ENCODE results near the gene BLMH. TPM values are rescaled to one million over a fixed set of nuclear protein-coding genes. Genes with fewer than 3 reads are reported as not detected.

Gene BLMH, protein sequence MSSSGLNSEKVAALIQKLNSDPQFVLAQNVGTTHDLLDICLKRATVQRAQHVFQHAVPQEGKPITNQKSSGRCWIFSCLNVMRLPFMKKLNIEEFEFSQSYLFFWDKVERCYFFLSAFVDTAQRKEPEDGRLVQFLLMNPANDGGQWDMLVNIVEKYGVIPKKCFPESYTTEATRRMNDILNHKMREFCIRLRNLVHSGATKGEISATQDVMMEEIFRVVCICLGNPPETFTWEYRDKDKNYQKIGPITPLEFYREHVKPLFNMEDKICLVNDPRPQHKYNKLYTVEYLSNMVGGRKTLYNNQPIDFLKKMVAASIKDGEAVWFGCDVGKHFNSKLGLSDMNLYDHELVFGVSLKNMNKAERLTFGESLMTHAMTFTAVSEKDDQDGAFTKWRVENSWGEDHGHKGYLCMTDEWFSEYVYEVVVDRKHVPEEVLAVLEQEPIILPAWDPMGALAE
- 50.6 TPM for total RNA-seq

DNA sequence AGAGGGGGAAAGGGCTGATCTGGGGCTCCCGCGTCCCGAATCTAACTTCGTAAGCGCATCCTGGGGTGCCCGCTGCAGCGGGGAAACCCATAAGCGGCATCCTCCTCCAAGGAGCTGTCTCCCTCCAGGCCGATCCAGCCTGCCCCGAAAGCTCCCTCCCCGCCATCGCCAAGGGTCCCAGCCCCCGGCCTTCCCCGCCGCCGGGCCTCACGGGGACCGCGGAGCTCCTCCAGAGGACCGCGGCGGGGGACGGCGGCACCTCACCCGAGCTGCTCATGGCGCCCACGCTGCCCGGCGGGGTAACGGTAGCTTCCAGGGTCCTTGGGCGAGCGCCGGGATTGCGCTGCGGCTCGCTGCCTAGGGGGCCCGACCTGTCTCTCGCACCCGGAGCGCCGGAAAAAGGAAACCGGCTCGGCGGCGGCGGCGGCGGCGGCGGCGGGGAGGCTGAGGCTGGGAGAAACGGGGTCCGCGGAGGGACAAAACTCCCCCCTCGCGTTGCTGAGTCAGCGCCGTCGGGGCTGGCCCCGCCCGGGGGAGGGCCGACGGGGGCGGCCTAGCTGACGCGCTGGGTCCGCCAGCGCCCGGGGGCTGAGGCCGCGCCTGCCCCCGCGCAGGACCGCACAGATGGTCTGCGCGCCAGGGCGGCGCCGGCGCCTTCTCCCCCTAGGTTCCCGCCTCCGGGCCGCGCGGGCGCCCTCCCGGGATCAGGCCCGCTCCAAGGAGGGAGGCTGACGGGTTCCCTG, at the start of gene BLMH:
BLMH (minus strand) TSS at position 402 of the 743 bp plus-strand sequence; CDS start at position 277, 125 bp downstream.
- DNase-seq (ENCODE audit: low read depth in 2 of 3, low spot score in 2 of 3), result peak; percentile 44 to 84 (median 79)

DNA sequence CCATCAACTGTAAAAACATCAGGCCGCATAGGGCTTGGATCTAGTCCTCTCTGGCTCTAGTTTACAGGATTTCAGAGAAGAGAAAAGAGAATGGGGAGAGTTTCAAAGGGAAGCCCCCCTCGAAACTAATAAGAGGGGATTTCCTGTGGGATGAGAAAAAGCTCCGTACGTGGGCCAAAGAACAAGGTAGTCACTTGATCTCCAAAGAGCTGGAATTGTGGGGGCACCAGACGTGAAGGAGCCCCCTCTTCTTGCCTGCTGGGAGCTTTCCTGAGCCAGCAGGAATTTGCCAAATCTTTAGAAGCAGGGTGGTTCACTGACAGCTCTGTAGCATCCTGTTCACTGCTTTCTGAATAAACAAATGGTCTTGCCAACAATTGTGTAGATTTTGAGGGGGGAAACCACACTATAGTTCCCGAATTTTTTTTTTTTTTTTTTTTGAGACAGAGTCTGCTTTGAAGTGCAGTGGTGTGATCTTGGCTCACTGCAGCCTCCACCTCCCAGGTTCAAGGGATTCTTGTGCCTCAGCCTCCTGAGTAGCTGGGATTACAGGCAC, 49.1 kb upstream of the BLMH start:
- no peak for DNase-seq (ENCODE audit: low read depth in 2 of 3, low spot score in 2 of 3)

DNA sequence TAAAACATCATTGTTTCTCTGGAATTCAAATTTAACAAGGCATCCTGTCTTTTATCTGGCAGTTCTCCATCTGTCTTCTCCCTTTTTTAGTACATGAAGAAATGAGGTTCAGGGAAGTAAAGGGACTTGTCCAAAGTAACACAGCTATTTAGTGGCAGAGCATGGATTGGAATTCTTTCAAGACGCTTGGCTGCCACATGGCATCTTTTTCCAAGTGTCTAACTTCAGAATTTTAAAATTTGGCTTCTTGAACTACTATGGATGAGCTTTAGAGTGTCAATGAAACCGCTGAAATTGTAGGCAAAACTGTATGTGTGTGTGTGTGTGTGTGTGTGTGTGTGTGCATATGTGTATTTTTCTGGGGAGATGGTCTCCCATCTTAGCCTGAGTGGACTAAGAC, 47.3 kb upstream of the BLMH start:
- DNase-seq (ENCODE audit: low read depth in 2 of 3, low spot score in 2 of 3), result no peak

DNA sequence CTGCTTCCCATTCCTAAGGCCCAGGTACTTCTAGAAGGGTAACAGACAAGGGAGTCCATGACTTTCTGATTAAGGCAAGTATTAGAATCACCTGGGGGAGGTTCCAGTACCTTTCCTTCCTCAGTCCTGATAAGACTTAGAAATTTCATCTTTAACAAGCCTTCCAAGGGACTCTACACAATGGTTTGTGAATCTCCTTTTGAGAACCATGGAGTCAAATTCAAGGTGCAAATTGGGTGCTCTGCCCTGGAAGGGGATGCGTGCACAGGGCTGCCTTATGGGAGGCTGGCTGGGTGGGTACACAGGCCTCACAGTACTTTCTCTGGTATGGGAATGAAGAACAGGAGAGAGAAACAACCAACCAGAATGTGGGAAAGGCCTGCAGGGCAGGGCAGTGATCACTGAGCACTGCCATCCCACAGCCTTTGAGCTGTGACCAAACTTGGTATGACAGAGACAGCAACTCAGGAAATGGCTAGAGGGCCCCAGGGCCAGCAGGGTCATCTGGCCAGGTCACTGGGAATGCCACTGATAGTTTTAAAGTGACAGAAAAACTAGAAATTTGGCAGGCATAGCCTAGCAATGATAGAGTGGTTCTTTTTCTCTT, 45.8 kb upstream of the BLMH start:
- no peak for DNase-seq (ENCODE audit: low read depth in 2 of 3, low spot score in 2 of 3)

DNA sequence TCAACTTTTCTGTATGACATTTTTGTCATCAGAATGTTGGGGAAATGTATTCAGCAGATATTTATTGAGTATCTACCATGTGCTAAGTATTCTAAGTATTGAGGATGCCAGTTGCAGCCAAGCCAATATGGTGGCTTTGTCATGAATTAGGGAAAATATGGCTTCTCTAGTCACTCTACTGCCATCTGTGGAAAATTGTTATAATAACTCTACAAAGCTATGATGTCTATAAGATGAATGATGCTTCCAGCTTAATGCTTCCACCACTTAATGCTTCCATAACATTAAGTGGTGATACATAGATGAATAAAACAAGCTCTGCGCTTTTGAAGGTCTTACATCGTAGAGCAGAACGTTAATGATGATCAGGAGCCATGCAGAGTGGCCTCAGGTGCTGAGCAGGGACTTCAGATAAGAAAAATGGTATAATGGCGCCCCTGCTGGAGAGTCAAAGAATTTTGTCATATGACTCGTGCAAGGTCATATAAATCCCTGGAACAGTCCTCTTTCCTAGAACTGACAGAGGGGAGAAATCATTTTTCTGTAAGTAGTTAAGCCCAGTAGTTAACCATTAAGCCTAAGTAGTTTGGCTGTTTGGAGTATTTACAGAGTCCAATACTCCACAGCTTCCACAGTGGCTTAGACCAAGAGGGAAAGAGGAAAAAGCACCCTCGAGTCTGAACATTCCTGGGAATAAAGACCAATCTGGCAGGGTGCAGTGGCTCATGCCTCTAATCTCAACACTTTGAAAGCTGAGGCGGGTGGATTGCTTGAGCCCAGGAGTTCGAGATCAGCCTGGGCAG, 44.8 kb upstream of the BLMH start:
- peak; percentile 61 to 68 (median 62) for DNase-seq (ENCODE audit: low read depth in 2 of 3, low spot score in 2 of 3)

DNA sequence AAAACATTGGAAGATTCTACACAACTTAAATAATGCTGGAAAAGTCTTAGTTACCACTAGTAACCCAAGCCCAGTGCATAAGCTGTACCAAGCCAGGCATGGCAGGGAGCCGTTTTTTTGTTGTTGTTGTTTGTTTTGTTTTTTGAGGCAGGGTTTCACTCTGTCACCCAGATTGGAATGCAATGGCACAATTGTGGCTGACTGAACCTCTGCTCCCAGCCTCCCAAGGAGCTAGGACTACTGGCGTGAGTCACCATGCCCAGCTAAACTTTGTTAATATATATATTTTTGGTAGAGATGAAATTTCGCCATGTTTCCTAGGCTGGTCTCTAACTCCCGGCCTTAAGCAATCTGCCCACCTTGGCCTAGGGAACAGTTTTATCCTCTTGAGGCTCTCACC, 42.7 kb upstream of the BLMH start:
- no peak for DNase-seq (ENCODE audit: low read depth in 2 of 3, low spot score in 2 of 3)

DNA sequence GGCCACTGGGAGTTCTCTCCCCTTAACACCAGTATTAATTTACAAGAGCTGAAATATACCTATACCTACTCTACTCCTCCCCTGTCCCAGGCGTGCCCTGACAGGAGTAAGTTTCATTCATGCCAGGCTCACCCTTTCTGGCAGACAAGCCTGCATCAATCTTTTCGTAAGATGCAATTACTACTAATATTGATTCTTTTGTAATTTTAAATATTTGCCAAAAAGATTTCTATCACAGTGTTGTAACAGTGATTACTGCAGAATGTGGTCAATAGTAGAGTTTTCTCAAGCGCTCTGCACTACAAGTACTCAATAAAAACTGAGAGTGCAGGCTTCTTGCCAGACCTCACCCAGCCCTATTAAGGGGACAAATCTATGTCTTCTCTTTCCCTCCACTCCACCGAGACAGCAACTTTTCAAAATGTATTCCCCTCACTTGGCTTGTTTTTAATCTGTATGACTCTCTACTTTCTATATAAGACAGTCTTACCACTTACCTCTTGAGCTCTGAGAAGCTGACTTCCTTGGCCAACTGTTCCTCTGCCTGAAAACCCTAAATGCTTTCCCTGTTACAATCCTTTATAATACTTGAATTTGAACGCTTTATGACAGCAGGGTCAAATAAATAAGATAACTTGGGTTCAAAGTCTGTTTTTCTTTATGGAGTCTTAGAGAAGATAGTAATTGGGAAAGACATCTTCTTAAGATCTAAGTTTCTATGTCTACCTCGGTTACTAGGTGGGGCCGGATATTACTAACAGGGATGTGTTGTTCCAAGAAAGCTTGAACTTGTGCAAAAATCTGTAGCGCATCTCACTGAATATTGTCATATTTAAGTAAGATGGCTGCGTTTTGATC, 42.0 kb upstream of the BLMH start, which contains the start of gene TMIGD1:
TMIGD1 (minus strand) TSS at position 555 of the 858 bp plus-strand sequence. CDS start 1,924 bp downstream, outside the sequence.
- DNase-seq (ENCODE audit: low read depth in 2 of 3, low spot score in 2 of 3), result no peak

DNA sequence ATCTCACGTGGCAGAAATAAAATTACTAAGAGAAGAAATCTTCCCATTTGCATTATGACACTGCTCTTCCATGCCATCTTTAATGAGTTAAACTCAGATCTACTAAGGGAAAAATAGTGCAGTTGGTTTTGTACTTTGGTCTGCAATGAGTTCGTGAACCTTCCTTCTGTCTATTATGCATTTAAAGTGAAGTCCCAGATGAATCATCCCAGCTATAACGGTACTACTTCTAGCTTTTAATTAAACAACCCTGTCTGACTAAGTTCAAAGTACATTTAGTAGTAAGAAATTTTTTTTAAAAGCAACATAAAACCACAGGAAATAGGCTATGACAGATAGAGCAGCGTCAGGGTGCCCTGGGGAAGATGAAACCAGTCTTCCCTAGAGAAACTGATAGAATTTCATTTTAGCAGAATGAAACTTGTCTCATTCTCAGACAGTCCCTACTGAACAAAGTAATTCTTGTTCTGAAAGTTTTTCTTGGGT, 40.4 kb upstream of the BLMH start:
- DNase-seq (ENCODE audit: low read depth in 2 of 3, low spot score in 2 of 3), result peak in 2 of 3 donors; percentile 43 to 51

DNA sequence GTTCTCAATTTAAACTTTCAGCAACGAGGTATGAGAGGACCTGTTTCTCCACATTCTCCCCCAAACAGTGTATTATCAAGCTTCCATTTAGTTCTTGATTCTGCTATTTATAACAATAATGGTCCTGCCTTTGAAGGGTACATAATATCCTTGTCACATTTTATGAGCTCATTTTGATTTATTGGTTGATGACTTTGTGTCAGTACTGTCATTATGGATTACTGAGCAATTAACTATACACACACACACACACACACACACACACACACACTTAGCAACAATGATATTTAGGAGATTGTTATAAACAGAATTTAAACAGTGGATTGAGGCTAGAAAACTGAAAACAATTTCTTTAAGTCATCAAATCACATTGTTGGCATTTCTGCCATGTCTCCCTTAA, 35.1 kb upstream of the BLMH start:
- DNase-seq (ENCODE audit: low read depth in 2 of 3, low spot score in 2 of 3), result no peak

DNA sequence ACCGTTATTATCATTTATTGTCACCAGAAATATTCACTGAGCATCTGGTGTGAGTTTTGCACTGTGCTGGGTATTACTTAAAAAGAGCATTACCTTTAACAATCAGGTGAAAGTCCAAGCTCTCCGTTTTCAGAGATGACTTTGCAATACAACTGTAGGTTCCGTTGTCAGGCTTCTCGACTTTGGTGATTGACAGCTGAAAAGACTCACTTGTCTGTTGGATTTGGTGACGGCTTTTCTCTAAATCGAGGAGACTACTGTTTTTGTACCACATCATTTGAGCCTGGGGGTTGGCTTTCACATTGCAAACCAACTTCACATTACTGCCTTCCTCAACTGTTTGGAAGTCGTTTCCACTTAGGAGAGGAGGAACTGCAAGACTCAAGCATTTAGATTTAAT, 33.0 kb upstream of the BLMH start:
- no peak for DNase-seq (ENCODE audit: low read depth in 2 of 3, low spot score in 2 of 3)

DNA sequence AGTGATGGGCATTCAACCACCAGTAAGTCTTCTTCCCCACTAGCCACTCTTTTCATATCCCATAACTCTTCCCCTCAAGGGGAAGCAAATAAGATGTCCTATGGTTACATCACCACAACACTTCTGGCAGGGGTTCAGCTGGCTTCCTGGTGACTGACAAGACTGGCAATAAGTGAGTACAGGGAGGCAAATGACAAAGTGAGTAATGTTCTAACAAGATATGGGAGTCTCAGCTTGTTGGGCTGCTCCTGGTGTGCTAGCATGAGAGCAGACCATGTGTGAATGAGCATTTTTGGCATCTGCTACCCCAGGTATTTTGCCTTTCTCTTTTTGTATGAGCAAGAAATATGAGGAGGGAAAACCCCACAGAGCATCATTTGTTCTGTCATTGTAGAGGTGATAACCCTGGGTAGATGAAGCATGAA, 32.2 kb upstream of the BLMH start:
- DNase-seq (ENCODE audit: low read depth in 2 of 3, low spot score in 2 of 3), result peak in 2 of 3 donors; percentile 51 to 73

DNA sequence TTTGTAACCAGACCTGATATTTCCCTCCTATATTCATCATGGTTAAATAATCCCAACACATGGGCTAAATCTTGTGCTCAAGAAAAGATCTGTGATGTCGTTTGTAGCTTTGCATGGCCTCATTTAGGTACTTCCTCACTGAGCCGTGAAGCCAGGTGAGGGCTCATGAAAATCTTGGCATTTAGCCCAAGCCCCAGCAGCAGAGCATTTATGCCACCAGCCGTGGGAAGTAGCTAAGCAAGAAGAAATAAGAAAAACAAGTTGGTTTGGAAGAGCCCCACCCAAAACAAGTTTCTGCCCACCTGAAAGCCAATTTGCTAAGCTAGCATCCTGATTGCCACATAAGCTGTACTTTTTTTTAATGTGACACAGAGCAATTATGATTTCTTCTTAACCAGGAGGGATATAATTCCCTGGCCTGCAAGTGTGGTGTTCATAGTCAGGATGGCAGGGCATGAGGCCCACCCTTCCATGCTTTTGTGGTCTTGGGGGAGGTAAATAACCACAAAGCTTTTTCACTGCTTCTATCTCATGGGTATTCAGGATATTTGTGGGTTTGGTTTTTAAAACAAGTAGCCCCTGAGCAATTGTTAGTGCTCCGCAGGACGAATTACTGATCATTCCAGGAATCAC, 31.6 kb upstream of the BLMH start:
- peak in 2 of 3 donors; percentile 62 to 83 for DNase-seq (ENCODE audit: low read depth in 2 of 3, low spot score in 2 of 3)

DNA sequence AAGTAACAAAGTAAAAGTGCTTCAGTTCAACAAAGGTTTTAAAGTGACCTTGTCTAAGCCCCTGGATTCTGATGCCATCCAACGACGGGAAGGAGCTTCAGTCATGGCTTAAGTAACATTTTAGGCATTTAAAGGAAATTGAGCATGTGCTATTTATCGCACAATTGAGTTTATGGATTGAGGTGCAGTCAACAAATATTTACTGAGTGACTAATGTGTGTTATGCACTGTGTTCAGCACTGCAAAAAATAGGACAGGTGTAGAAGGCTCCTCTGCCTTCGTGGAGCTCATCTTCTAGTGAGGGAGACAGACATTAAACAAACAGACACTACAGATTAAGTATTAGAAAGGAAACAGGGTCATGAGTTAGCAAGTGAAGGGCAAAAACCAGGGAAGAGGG, 29.6 kb upstream of the BLMH start:
- no peak for DNase-seq (ENCODE audit: low read depth in 2 of 3, low spot score in 2 of 3)

DNA sequence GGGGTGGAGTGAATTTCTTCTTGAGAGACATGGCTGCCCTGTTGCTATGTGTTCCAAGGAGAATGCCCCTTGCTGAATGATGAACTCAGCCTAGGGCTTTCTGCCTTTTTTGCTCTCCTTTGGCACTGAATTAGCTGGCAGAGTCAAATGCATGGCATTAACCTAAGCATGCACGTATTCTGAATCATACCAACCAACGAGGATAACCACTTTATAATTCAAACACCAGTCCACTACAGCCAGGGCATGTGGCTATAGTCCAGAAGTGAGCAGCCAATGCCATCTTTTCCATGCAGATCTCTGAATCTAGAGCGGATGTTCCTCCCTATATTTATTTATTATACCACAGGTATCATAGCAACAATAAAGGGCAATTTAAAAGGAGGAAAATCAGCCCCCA, 26.4 kb upstream of the BLMH start:
- DNase-seq (ENCODE audit: low read depth in 2 of 3, low spot score in 2 of 3), result no peak

DNA sequence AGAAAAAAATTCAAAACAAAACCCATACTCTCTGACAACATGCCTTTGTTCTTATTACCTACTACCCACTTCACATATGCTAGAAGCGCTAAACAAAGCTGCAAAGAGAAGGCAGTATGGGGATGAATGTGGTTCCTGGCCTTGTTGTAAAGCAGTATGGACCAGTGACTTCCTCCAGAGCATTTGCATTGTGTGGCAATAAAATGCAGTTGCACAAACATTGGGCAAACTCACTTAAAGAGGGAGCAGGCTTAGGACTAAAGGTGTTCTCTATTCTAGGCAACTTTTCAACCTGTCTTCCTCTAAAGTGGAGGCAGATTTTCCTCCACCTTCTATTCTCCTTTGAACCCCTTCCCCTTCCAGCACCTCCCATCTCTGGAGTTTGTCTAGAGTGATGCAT, 25.0 kb upstream of the BLMH start:
- DNase-seq (ENCODE audit: low read depth in 2 of 3, low spot score in 2 of 3), result no peak

DNA sequence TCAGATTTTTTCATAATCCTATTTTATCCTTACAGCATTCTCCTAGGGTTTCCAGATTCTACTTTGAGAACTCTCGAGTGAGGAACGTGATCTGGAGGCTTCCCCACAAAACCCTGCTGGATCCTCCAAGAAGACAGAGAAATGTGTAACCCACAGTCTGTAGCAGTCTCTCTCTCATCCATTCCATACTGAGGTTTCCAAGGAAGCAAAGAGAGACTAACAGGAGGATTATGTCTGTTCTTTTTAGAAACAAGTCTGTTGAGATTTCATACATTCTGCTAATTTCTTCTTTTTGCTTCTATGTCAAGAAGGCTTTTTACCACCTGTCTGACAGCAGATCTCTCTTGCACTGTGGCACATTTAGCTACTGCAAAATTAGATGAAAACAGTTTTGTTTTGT, 23.4 kb upstream of the BLMH start:
- DNase-seq (ENCODE audit: low read depth in 2 of 3, low spot score in 2 of 3), result no peak

DNA sequence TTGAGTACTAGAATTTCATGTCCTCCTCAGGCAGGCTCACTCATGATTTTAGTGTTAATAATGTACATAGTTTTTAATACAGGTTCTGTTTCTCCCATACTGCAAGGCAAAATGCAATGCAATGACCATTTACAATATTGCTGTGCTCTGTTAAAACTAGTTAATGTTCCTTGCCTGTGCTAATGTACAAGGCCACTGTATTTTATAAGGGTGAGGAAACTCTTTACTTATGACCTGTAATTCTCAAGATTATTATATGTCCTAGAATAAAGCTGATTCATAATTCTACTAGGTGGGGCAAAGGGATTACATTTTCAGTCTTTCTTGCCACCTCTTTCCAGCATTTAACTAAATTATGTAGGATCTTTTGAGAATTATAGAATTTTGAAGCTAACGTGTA, 22.7 kb upstream of the BLMH start:
- DNase-seq (ENCODE audit: low read depth in 2 of 3, low spot score in 2 of 3), result no peak

DNA sequence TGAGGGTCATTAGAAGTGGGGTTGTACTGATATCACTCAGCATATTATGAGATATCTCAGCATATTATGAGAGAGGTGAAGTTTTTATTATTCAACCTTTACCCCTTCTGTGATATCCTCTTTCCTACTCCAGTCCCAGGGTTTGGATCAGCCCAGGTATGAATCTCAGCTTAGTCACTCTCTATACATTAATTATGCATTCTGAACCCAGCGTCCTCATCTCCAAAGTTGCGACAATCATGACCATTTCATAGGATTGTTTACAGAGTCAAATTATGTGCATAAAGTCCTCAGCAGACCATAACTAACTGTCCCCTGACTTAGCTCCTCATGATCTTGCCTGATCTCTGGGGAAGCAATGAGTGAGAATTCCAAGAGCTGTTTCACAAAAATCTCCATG, 20.5 kb upstream of the BLMH start:
- DNase-seq (ENCODE audit: low read depth in 2 of 3, low spot score in 2 of 3), result no peak

DNA sequence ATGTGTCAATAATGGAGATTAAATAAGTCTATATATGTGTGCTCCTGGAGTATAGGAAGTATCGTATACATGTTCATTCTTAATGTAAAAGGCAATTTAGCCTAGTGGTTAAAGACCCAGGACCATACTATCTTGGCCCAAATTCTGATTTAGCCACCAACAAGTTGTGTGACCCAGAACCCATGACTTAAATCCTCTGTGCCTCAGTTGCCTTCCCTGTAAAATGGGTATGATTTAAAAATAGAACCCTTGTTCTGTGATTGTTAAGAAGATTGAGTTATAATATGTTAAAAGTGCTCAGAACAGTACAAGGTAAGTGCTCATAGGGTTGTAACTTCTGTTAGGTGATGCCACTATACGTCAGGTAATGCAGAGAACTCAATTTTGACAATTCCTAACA, 18.8 kb upstream of the BLMH start:
- no peak for DNase-seq (ENCODE audit: low read depth in 2 of 3, low spot score in 2 of 3)

Data from hematopoietic multipotent progenitor cell (in vitro differentiated cells).